Panc1 (cell line): ENCODE results near the gene KANSL1L. TPM values are rescaled to one million over a fixed set of nuclear protein-coding genes. Genes with fewer than 3 reads are reported as not detected.

Experiments used
- ATAC-seq: fragments of 200-7000 bp; cut with Tn5 transposase; 2 replicates; pipeline ENCODE4 v1.9.1; 2020; ENCODE audit warnings: mild to moderate bottlenecking, moderate library complexity
- BruUV-seq: library from RNA; stranded (reverse); fragments of 400-500 nt; replicated peaks from 2 replicates; lab custom pipeline; 2021; lab: Mats Ljungman, UMichigan
- CTCF ChIA-PET: fragments of 300-600 bp; sonication (Branson Sonifier 250); formaldehyde crosslinking; loops from one replicate; lab custom pipeline; 2022; ENCODE audit warnings: antibody characterized with exemption; lab: Charles Lee
- POLR2A ChIA-PET: fragments of 300-600 bp; sonication (Branson Sonifier 250); formaldehyde crosslinking; loops from one replicate; lab custom pipeline; 2022; ENCODE audit warnings: antibody characterized with exemption; lab: Charles Lee
- DNase-seq: peaks from one replicate; pipeline ENCODE4 v3.0.0-alpha.2; 2010; ENCODE audit warnings: low read depth, low spot score
- H3K27ac ChIP-seq: 2 replicates; pipeline ENCODE4 v1.5.1; 2011; ENCODE audit warnings: mild to moderate bottlenecking, low read length, inconsistent platforms
- H3K27me3 ChIP-seq: fragments of 200-500 bp; sonication (Bioruptor generic); 2 replicates; pipeline ENCODE4 v1.6.0; 2014; ENCODE audit warnings: low read length, inconsistent platforms; ENCODE audit not compliant: control insufficient read depth, insufficient read depth
- H3K36me3 ChIP-seq: fragments of 200-500 bp; sonication (Bioruptor generic); 2 replicates; pipeline ENCODE4 v1.5.1; 2014; ENCODE audit warnings: inconsistent platforms, mild to moderate bottlenecking, low read length, moderate library complexity; ENCODE audit not compliant: control insufficient read depth, insufficient read depth
- H3K4me1 ChIP-seq: 2 replicates; pipeline ENCODE4 v1.5.1; 2011; ENCODE audit warnings: inconsistent platforms, mild to moderate bottlenecking, low read length, moderate library complexity; ENCODE audit not compliant: control insufficient read depth, insufficient read depth
- H3K4me3 ChIP-seq, 2 experiments: 2 replicates each; pipeline ENCODE4 v1.5.1; 2011 to 2012; ENCODE audit warnings: low read depth in 2 of 2, low read length in 2 of 2, mild to moderate bottlenecking in 2 of 2, inconsistent platforms in 1 of 2, moderate library complexity in 1 of 2
- H3K9me3 ChIP-seq: fragments of 200-500 bp; sonication (Bioruptor generic); 2 replicates; pipeline ENCODE4 v1.5.1; 2014; ENCODE audit warnings: low read depth, mild to moderate bottlenecking, inconsistent platforms, low read length, moderate library complexity; ENCODE audit not compliant: control insufficient read depth, insufficient read depth
- POLR2AphosphoS5 ChIP-seq: IDR thresholded peaks from 2 replicates; pipeline ENCODE4 v1.6.1; 2012; ENCODE audit warnings: mild to moderate bottlenecking, low read depth, low read length, moderate library complexity
- SIN3A ChIP-seq: IDR thresholded peaks from 2 replicates; pipeline ENCODE4 v1.6.1; 2012; ENCODE audit warnings: low read depth, mild to moderate bottlenecking, low read length, moderate library complexity, borderline replicate concordance; ENCODE audit not compliant: insufficient read depth
- TCF7L2 ChIP-seq: IDR thresholded peaks from 2 replicates; pipeline ENCODE4 v1.6.1; 2011; ENCODE audit warnings: mild to moderate bottlenecking, low read depth, low read length, inconsistent platforms
- in situ Hi-C: cut with HindIII; loops from 2 replicates; pipeline ENCODE4 v1.10.0; 2016; ENCODE audit warnings: low sequenced_read_pairs, low pct_unique_long_range_greater_than_20kb
- intact Hi-C: fragments of 100-400 bp; cut with micrococcal nuclease; formaldehyde crosslinking; loops from one replicate; pipeline ENCODE4 v1.10.0; 2022; ENCODE audit not compliant: unreplicated experiment
- total RNA-seq: library from RNA; stranded (reverse); gene quantifications from one replicate; pipeline ENCODE4 v1.2.1, GENCODE V29; 2021; ENCODE audit not compliant: unreplicated experiment
- TF ChIP-seq, protein P1 (sequence below), 2 experiments: IDR thresholded peaks; 2 replicates each; pipeline ENCODE4 v1.6.1; 2011 to 2012; ENCODE audit warnings: low read depth in 2 of 2, control low read depth in 1 of 2, low read length in 1 of 2, mild to moderate bottlenecking in 1 of 2, moderate library complexity in 1 of 2; ENCODE audit not compliant: insufficient read depth in 1 of 2
- TF ChIP-seq, protein P2 (sequence below): fragments of 450-650 bp; IDR thresholded peaks from 2 replicates; pipeline ENCODE4 v1.5.1; 2017; ENCODE audit warnings: mild to moderate bottlenecking

KANSL1L gene
- total RNA-seq, 1 experiment from 2014 or later: 10.5 TPM

DNA sequence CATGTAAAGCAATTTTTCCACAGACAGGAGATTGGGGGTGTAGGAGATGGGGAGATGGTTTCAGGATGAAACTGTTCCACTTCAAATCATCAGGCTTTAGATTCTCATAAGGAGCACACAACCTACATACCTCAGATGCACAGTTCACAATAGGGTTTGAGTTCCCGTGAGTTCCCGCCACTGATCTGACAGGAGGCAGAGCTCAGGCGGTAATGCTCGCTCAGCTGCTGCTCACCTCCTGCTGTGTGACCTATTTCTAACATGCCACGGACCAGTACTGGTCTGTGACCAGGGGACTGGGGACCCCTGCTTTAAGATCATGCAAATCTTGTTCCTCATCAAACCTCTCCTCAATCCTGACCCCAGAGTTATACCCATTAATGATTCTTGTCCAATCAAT lies 98.7 kb downstream of the KANSL1L start:
- in situ Hi-C loops: no loop called here
- intact Hi-C loops: loop anchor here (2.0 kb wide), 1 partner anchor 122 kb away; no protein-coding TSS in a partner anchor
- BruUV-seq: no TSS peak
- ChIA-PET CTCF (no interaction called here), POLR2A (no interaction called here)
- ATAC-seq: no peak
- no peak for DNase-seq
- H3K9me3 ChIP-seq: no peaks in the 10 kb centered on the region
- no peak for TF ChIP-seq SIN3A
- TF ChIP-seq, protein P1, sequence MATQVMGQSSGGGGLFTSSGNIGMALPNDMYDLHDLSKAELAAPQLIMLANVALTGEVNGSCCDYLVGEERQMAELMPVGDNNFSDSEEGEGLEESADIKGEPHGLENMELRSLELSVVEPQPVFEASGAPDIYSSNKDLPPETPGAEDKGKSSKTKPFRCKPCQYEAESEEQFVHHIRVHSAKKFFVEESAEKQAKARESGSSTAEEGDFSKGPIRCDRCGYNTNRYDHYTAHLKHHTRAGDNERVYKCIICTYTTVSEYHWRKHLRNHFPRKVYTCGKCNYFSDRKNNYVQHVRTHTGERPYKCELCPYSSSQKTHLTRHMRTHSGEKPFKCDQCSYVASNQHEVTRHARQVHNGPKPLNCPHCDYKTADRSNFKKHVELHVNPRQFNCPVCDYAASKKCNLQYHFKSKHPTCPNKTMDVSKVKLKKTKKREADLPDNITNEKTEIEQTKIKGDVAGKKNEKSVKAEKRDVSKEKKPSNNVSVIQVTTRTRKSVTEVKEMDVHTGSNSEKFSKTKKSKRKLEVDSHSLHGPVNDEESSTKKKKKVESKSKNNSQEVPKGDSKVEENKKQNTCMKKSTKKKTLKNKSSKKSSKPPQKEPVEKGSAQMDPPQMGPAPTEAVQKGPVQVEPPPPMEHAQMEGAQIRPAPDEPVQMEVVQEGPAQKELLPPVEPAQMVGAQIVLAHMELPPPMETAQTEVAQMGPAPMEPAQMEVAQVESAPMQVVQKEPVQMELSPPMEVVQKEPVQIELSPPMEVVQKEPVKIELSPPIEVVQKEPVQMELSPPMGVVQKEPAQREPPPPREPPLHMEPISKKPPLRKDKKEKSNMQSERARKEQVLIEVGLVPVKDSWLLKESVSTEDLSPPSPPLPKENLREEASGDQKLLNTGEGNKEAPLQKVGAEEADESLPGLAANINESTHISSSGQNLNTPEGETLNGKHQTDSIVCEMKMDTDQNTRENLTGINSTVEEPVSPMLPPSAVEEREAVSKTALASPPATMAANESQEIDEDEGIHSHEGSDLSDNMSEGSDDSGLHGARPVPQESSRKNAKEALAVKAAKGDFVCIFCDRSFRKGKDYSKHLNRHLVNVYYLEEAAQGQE (IDR thresholded peaks at IDR 0.05; ENCODE audit: insufficient read depth in 1 of 2, low read depth in 2 of 2, low read length in 1 of 2): no peak
- no peak for TF ChIP-seq TCF7L2
- TF ChIP-seq, protein P2, sequence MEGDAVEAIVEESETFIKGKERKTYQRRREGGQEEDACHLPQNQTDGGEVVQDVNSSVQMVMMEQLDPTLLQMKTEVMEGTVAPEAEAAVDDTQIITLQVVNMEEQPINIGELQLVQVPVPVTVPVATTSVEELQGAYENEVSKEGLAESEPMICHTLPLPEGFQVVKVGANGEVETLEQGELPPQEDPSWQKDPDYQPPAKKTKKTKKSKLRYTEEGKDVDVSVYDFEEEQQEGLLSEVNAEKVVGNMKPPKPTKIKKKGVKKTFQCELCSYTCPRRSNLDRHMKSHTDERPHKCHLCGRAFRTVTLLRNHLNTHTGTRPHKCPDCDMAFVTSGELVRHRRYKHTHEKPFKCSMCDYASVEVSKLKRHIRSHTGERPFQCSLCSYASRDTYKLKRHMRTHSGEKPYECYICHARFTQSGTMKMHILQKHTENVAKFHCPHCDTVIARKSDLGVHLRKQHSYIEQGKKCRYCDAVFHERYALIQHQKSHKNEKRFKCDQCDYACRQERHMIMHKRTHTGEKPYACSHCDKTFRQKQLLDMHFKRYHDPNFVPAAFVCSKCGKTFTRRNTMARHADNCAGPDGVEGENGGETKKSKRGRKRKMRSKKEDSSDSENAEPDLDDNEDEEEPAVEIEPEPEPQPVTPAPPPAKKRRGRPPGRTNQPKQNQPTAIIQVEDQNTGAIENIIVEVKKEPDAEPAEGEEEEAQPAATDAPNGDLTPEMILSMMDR: no peak
- no peak for TF ChIP-seq POLR2AphosphoS5
- no peak overlapping the region for H3K4me3 ChIP-seq
- no peaks in the 10 kb centered on the region for H3K27me3 ChIP-seq
- no peaks in the 10 kb centered on the region for H3K4me1 ChIP-seq
- no peak overlapping the region for H3K27ac ChIP-seq
- H3K36me3 ChIP-seq: no peaks in the 10 kb centered on the region

DNA sequence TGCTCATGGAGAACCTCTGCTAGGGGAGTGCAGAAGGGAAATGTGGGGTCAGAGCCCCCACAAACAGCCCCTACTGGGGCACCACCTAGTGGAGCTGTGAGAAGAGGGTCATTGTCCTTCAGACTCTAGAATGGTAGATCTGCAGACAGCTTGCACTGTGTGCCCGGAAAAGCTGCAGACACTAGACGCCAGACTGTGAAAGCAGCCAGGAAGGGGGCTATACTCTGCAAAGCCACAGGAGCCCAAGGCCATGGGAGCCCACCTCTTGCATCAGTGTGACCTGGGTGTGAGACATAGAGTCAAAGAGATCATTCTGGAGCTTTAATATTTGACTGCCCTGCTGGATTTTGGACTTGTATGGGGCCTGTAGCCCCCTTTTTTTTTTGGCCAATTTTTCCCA lies 107.9 kb downstream of the KANSL1L start:
- TF ChIP-seq TCF7L2: no peak
- TF ChIP-seq, protein P1 (IDR thresholded peaks at IDR 0.05; ENCODE audit: insufficient read depth in 1 of 2, low read depth in 2 of 2, low read length in 1 of 2): no peak
- TF ChIP-seq POLR2AphosphoS5: no peak
- TF ChIP-seq, protein P2: no peak
- no peak for TF ChIP-seq SIN3A
- H3K4me3 ChIP-seq: no peak overlapping the region
- DNase-seq: no peak
- intact Hi-C loops: no loop called here
- H3K9me3 ChIP-seq: no peaks in the 10 kb centered on the region
- BruUV-seq: no TSS peak
- CTCF ChIA-PET: no interaction called here
- no peaks in the 10 kb centered on the region for H3K4me1 ChIP-seq
- no peak overlapping the region for H3K27ac ChIP-seq
- in situ Hi-C loops: no loop called here
- no peaks in the 10 kb centered on the region for H3K36me3 ChIP-seq
- H3K27me3 ChIP-seq: no peaks in the 10 kb centered on the region
- no peak for ATAC-seq
- POLR2A ChIA-PET: no interaction called here
